Right ventricle myocardium inferior (tissue), 1 donor: ENCODE data around the gene TRIM36. TPM values are rescaled to one million over a fixed set of nuclear protein-coding genes. Genes with fewer than 3 reads are reported as not detected.

Source experiments
- ATAC-seq: fragments of 200-7000 bp; cut with Tn5 transposase; one replicate; pipeline ENCODE4 v1.9.1; 2020; ENCODE audit warnings: mild to moderate bottlenecking, moderate library complexity
- DNase-seq: peaks from one replicate; pipeline ENCODE4 v3.0.0; 2021; ENCODE audit errors: missing footprints
- intact Hi-C: fragments of 100-400 bp; cut with DNase I; formaldehyde crosslinking; loops from one replicate; pipeline ENCODE4 v1.11.0; 2022
- long read RNA-seq: library from polyadenylated mRNA; unstranded; transcript quantifications from one replicate; pipeline ENCODE4 v2.0.0, GENCODE V29; 2021
- total RNA-seq: library from RNA; stranded (reverse); fragmentation: NEBNext Ultra II Directional; extraction: Animal tissue kit (Norgen Biotek cat#: 25700); gene quantifications from one replicate; pipeline ENCODE4 v1.2.1, GENCODE V29; 2021
- donor health status: DM: no; HTN: yes; CAD: no; lungs with severe emphysema.

TRIM36 gene
- total RNA-seq, result 0.19 TPM
- long read RNA-seq, result 0 reads

- intact Hi-C loops, result no loop called here
- DNase-seq (peak; percentile 95), ATAC-seq (peak; percentile 100)
These were observed at the start of gene TRIM36 for GRCh38 chr5:115169487-115170133. TSS of gene TRIM36 (minus strand) at chr5:115169908. CDS start at chr5:115169634, 274 bp downstream.

GRCh38 chr5:115214541-115214940 lies 44.8 kb upstream of the TRIM36 start:
- intact Hi-C loops, result no loop called here
- DNase-seq (no peak), ATAC-seq (no peak)

- DNase-seq (no peak), ATAC-seq (peak; percentile 72)
- intact Hi-C loops, result no loop called here
These were observed 39.6 kb upstream of the TRIM36 start for GRCh38 chr5:115209279-115209678.

GRCh38 chr5:115202952-115203351 lies 33.2 kb upstream of the TRIM36 start:
- no peak for ATAC-seq
- intact Hi-C loops, result no loop called here
- no peak for DNase-seq

DNA sequence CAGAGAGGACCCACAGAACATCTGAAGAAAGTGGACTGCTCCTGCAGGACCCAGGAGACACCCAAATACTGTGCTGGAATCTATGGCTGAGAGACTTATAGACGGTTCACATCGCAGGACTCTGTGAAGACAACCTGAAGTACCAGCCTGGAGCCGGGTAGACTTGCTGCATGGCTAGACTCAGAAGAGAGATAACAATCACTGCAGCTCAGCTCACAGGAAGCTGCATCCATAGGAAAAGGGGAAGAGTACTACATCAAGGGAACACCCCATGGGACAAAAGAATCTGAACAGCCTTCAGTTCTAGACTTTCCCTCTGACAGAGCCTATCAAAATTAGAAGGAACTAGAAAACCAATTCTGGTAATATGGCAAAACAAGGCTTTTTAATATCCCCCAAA lies 26.5 kb upstream of the TRIM36 start:
- no peak for ATAC-seq
- DNase-seq, result no peak
- intact Hi-C loops, result no loop called here

DNA sequence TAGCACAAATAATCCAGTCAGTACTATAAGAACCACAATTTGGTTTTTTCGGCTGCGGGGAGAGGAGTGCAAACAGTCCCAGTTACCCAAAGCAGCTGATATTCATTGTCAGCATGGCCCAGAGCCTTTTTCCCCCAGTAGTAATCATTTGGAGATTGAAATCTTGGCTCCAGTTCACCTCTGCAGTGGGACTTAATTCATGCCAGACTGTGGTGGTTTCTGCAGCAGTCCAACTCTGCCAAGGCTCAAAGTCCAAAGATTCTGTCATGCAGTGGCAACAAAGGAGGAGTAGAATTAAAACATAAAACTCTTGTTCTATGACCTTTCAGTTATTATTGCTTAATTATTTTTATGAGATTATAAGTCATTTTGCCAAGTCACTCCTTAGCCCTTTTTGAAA lies 25.0 kb upstream of the TRIM36 start:
- ATAC-seq, result no peak
- DNase-seq, result no peak
- intact Hi-C loops, result no loop called here

DNA sequence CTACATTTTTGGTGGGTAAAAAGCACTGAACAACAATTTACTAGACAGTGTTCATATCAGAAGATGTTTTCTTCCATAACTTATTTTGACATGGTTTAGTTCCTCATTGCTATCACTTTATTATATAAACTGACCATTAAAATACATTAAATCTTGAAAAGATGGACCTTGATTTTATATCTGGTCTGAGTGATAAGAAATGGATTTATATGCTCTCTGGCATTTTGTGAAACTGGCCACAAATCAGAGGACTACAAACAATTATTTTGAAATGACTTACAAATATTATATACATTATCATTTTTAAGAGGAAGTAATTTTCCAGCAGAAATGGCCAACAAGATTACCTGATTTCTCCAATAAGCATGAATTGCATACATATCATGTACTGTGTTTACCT lies 23.6 kb upstream of the TRIM36 start:
- no peak for ATAC-seq
- DNase-seq, result no peak
- intact Hi-C loops, result no loop called here

GRCh38 chr5:115192098-115192497 lies 22.4 kb upstream of the TRIM36 start:
- DNase-seq (no peak), ATAC-seq (no peak)
- intact Hi-C loops, result no loop called here

GRCh38 chr5:115191474-115192031 lies 21.8 kb upstream of the TRIM36 start:
- DNase-seq (no peak), ATAC-seq (no peak)
- intact Hi-C loops, result no loop called here

DNA sequence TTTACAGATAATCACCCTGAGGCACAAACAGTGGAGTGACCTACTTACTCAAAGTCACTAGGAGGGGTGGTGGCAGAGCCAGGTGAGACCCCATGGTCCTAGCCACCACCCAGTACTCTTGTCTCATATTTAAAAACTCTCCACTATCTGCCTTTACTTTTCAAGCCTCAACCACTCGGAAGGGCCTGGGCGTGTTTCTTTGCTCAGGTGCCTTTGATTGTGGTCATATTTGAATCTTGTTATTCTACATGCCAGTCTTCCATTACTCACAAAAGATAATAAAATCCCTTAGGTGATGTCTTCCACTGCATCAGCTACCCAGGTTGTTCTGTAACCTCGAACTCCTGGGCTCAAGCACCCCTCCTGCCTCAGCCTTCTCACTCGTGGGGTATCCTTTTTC lies 20.7 kb upstream of the TRIM36 start:
- intact Hi-C loops, result no loop called here
- ATAC-seq (no peak), DNase-seq (no peak)

DNA sequence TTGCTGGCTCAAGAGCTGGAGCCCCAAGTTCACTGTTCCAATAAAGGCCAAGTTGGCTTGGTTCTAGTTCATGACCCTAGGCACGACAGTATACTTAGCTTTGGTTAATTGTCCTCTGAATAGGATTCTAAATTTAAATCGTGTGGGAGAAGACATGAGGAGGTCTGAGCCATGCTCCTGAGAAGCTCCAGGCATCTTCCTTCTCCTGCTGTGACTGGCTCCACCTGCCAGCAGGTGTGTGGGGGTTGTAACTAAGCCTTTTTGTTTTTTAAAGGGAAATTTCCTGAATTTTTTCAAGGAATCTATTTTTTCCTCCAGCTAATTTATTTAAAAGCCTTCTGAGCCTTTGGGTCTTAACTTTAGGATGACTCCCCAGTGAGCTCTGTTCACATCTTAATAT lies 20.2 kb upstream of the TRIM36 start:
- ATAC-seq, result no peak
- intact Hi-C loops, result no loop called here
- no peak for DNase-seq

- intact Hi-C loops, result no loop called here
- DNase-seq (no peak), ATAC-seq (no peak)
These were observed 17.1 kb upstream of the TRIM36 start for GRCh38 chr5:115186794-115187193.

GRCh38 chr5:115184770-115185169 lies 15.1 kb upstream of the TRIM36 start:
- intact Hi-C loops, result no loop called here
- DNase-seq (no peak), ATAC-seq (no peak)

GRCh38 chr5:115181757-115182156 lies 12.0 kb upstream of the TRIM36 start:
- intact Hi-C loops, result no loop called here
- ATAC-seq (no peak), DNase-seq (no peak)

- DNase-seq, result no peak
- ATAC-seq, result peak; percentile 28
- intact Hi-C loops, result no loop called here
These were observed 10.5 kb upstream of the TRIM36 start for GRCh38 chr5:115180165-115180709.

- ATAC-seq (no peak), DNase-seq (no peak)
- intact Hi-C loops, result no loop called here
These were observed 9.9 kb upstream of the TRIM36 start for GRCh38 chr5:115179394-115180164.

- intact Hi-C loops, result no loop called here
- peak; percentile 37 for ATAC-seq
- no peak for DNase-seq
These were observed 9.3 kb upstream of the TRIM36 start for GRCh38 chr5:115179030-115179393.

- DNase-seq (no peak), ATAC-seq (no peak)
- intact Hi-C loops, result no loop called here
These were observed 1.3 kb upstream of the TRIM36 start for GRCh38 chr5:115170929-115171510.

- DNase-seq, result peak; percentile 70
- peak; percentile 67 for ATAC-seq
- intact Hi-C loops, result no loop called here
These were observed 623 bp upstream of the TRIM36 start for GRCh38 chr5:115170134-115170928.
